Activated CD8-positive, alpha-beta T cell treated with anti-CD3 and anti-CD28 coated beads, Interleukin-2, amount 10 ng/mL, durations not matched to agents 7 days and 5 days (primary cell): ENCODE measurements around the gene EPAS1. TPM values are rescaled to one million over a fixed set of nuclear protein-coding genes. Genes with fewer than 3 reads are reported as not detected.

ENCODE experiments used
- ATAC-seq: fragments of 150-1000 bp; cut with Tn5 transposase; one replicate; pipeline ENCODE4 v1.10.0; 2021; ENCODE audit warnings: moderate library complexity
- CTCF ChIA-PET: fragments of 350-600 bp; sonication (Branson Sonifier 250); formaldehyde crosslinking; loops from one replicate; lab custom pipeline; 2021; ENCODE audit warnings: antibody characterized with exemption; lab: Charles Lee
- POLR2A ChIA-PET: fragments of 350-600 bp; sonication (Branson Sonifier 250); formaldehyde crosslinking; loops from one replicate; lab custom pipeline; 2021; ENCODE audit warnings: antibody characterized with exemption; lab: Charles Lee
- DNase-seq: peaks from one replicate; pipeline ENCODE4 v3.0.0-alpha.2; 2020
- H3K27ac Mint-ChIP-seq: one replicate; pipeline ENCODE4 v1.8.0; 2021; ENCODE audit warnings: mild to moderate bottlenecking, mixed read lengths
- H3K27me3 Mint-ChIP-seq: one replicate; pipeline ENCODE4 v1.8.0; 2021; ENCODE audit warnings: low read depth, mixed read lengths
- H3K36me3 Mint-ChIP-seq: one replicate; pipeline ENCODE4 v1.8.0; 2021; ENCODE audit warnings: low read depth, mixed read lengths
- H3K4me1 Mint-ChIP-seq: one replicate; pipeline ENCODE4 v1.8.0; 2021; ENCODE audit warnings: low read depth, mixed read lengths
- H3K4me3 Mint-ChIP-seq: one replicate; pipeline ENCODE4 v1.8.0; 2021; ENCODE audit warnings: mild to moderate bottlenecking, mixed read lengths
- H3K9me3 Mint-ChIP-seq: one replicate; pipeline ENCODE4 v1.8.0; 2022; ENCODE audit warnings: mixed read lengths; ENCODE audit not compliant: insufficient read depth
- total RNA-seq, 2 experiments: library from RNA; stranded (reverse); gene quantifications; one replicate each; pipeline ENCODE4 v1.2.3, GENCODE V29; 2021

EPAS1 gene
- total RNA-seq, 2 experiments from 2014 or later: 12.6 to 16.2 TPM

DNA sequence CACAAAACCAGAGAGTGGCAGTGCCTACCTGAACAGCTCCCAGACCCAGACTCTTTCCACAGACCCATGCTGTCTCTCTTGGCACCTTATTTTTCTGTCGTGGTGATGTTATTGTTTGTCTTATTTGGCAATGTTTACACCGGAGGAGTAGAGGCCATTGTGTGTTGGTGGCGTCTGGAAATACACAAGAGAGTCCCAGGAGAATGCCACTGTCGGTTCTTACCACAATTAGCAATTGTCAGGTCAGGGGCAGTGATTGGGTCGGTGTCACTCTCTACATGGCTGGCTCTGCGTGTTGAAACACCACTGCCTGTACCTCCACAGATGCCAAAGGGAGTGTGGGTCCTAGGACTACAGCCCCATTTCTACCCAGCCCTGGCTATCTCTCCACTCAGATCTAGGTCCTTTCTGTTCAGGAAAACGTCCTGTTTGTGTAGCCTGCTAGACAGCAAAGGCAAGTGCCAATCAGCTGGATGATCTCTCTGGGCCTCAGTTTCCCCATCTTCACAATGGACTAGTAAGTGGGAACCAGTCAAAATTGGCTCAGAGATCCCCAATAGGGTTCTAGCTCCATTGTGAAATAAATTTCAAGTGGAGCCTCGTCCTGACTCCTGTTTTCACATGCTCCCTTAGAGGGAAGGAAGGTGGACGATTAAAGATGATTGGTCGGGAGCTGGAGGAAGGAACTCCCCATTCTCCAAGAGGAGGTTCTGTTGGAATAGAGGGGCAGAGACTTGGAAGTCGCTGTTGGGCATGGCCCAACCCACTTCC is 17.0 kb downstream of the EPAS1 start:
- Mint-ChIP-seq H3K4me3 (no peak overlapping the region), H3K4me1 (peaks cover 14% of the 10 kb centered on the region), H3K27ac (no peak overlapping the region), H3K9me3 (no peaks in the 10 kb centered on the region), H3K36me3 (no peaks in the 10 kb centered on the region), H3K27me3 (peaks cover 33% of the 10 kb centered on the region)
- ATAC-seq (no peak), DNase-seq (no peak)
- ChIA-PET POLR2A (no interaction called here), CTCF (no interaction called here)

DNA sequence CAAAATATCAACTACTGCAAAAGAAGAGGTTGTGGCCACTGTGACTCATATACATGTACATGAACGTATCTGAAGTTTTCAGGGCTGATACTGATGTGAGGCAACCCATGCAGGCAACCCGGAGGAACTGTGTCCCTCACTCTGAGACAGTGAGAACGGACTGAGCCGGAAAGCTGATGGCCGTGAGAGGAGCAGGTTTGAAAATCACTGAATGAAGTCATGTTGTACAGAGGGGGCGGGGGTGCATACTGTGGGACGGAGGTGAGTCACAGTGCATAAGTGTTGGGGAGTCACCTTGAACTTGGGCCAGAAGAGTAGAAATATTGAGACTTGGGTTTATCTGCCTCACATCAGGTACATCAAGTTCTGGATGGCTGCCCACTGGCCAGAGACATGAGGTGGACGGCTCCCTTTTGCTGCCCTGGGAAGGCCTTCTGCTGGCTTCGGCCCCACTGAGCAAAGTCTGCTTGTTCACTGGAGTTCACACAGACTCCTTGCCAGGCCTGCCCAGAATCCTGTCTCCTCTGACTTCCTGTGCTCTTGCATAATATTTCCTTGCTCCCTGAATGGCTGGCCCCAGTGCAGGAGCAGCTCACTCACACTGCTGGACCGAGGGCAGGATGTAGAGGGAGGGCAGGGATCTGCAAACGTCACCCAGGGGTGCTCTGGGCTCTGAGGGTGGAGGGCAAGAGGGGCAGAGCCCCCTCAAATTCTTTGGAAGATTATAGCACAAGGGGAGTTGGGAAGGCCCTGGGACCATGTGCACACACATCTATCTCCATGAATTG is 18.1 kb downstream of the EPAS1 start:
- CTCF ChIA-PET: no interaction called here
- no peak for ATAC-seq
- no peaks in the 10 kb centered on the region for H3K36me3 Mint-ChIP-seq
- H3K9me3 Mint-ChIP-seq: no peaks in the 10 kb centered on the region
- POLR2A ChIA-PET: no interaction called here
- no peak overlapping the region for H3K27ac Mint-ChIP-seq
- H3K4me3 Mint-ChIP-seq: no peak overlapping the region
- H3K27me3 Mint-ChIP-seq: peaks cover 36% of the 10 kb centered on the region
- peaks cover 14% of the 10 kb centered on the region for H3K4me1 Mint-ChIP-seq
- DNase-seq: no peak

DNA sequence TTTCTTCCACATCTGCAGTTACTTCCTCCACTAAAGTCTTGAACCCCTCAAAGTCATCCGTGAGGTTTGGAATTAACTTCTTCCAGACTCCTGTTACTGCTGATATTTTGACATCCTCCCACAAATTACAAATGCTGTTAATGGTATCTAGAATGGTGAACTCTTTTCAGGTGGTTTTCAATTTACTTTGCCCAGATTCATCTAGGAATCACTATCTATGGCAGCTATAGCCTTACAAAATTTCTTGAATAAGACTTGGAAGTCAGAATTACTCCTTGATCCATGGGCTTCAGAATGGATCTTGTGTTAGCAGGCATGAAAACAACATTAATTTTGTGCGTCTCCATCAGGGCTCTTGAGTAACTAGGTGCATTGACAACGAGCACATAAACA is 19.9 kb downstream of the EPAS1 start:
- ATAC-seq: no peak
- Mint-ChIP-seq H3K27ac (no peak overlapping the region), H3K4me3 (no peak overlapping the region), H3K9me3 (no peaks in the 10 kb centered on the region), H3K36me3 (no peaks in the 10 kb centered on the region), H3K27me3 (peaks cover 40% of the 10 kb centered on the region), H3K4me1 (peaks cover 14% of the 10 kb centered on the region)
- no peak for DNase-seq
- POLR2A ChIA-PET: no interaction called here
- CTCF ChIA-PET: interaction anchor here (0.6 to 1.3 kb wide), 2 partner anchors 307 to 333 kb away, joined by 3 read pairs; no protein-coding TSS in a partner anchor

DNA sequence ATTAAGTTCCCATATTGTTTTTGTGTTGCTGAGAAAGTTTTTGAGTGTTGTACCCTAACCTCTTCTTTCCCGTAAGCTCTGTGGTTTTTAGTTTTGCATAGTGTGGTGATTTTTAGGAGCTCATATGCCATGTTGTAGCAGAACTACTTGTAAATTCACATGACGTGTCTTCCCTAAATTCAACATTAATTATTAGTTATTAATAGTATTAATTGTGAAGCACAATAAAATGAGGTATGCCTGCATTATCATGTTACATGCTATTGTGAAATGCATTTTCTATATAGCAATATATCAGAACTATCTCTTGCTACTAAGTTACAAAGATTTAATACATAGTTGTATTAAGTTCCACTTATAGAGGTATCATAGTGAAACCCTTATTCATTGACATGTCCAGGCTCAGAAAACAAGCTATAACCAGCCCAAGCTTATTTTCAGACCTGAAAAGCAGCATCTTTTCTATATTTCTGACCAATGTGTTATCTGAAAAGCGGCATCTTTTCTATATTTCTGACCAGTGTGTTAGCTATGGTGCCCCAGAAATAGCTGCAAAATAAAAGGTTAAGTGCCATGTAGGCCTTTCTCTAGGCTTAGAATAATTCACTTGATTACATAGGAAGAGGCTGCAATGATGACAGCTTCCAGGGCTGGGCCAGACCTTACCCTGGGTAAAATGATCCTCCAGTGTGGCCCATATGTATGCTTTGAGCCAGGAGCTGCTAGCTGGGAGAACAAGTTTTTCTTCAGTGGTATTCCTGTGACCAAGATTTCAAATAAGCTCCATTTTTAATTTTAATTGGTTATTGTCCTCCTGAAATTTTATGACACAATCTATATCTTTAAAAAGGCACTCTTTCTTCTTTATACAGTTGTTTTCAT is 21.6 kb downstream of the EPAS1 start:
- H3K4me3 Mint-ChIP-seq: no peak overlapping the region
- POLR2A ChIA-PET: no interaction called here
- H3K27ac Mint-ChIP-seq: no peak overlapping the region
- no peak for DNase-seq
- CTCF ChIA-PET: interaction anchor here (0.7 to 1.4 kb wide), 4 partner anchors 8 to 257 kb away, joined by 3 to 6 read pairs (median 4); no protein-coding TSS in a partner anchor
- H3K27me3 Mint-ChIP-seq: peaks cover 36% of the 10 kb centered on the region
- peaks cover 14% of the 10 kb centered on the region for H3K4me1 Mint-ChIP-seq
- no peaks in the 10 kb centered on the region for H3K9me3 Mint-ChIP-seq
- no peak for ATAC-seq
- H3K36me3 Mint-ChIP-seq: no peaks in the 10 kb centered on the region

DNA sequence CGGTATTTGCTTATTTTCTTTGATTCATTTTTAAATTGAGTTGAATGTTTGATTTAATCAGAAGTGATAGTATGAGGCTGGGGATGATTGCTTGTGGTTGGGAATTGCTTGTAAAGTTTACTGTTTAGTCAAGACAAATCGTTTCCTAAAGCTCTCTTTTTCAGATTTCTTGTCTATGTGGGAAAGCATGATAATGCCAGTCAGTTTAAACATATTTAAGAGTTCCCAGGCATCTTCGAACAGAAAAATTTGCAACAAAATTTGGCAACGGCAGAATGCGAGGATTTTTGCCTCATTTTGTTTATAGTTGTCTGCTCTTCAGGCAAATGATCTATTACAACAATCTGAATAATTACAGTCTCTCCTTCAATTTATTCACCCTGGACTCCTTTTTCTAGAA is 22.5 kb downstream of the EPAS1 start:
- Mint-ChIP-seq H3K36me3 (no peaks in the 10 kb centered on the region), H3K4me3 (no peak overlapping the region), H3K27me3 (peaks cover 36% of the 10 kb centered on the region), H3K9me3 (no peaks in the 10 kb centered on the region), H3K27ac (no peak overlapping the region), H3K4me1 (peaks cover 14% of the 10 kb centered on the region)
- ChIA-PET CTCF (interaction anchor here (1.4 kb wide), 1 partner anchor 9 kb away, joined by 6 read pairs; no protein-coding TSS in a partner anchor), POLR2A (no interaction called here)
- ATAC-seq (no peak), DNase-seq (no peak)

DNA sequence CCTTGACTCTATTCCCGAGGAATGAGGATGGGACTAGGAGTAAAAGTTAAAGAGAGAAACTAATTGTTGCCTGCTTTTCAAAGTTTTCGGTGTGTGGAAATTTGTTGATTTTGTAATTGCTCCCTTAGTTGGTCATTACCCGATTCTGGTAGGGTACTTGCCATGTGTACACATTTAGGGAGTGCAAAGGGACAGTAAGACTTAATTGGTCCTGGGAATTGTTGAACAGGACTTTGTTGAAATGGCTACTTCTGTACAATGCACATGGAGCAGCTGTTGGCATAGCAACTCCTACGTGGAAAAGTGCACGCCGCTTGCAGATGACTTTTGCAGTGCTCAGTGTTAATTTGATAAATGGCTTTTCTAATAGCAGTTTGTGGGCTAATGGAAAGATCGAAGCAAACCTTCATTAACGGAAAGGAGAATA is 22.9 kb downstream of the EPAS1 start:
- Mint-ChIP-seq H3K4me1 (peaks cover 12% of the 10 kb centered on the region), H3K36me3 (no peaks in the 10 kb centered on the region), H3K9me3 (no peaks in the 10 kb centered on the region), H3K27ac (no peak overlapping the region), H3K4me3 (no peak overlapping the region), H3K27me3 (peaks cover 36% of the 10 kb centered on the region)
- DNase-seq (no peak), ATAC-seq (no peak)
- POLR2A ChIA-PET: interaction anchor here (0.6 kb wide), 1 partner anchor 171 kb away, joined by 3 read pairs; no protein-coding TSS in a partner anchor
- CTCF ChIA-PET: no interaction called here

DNA sequence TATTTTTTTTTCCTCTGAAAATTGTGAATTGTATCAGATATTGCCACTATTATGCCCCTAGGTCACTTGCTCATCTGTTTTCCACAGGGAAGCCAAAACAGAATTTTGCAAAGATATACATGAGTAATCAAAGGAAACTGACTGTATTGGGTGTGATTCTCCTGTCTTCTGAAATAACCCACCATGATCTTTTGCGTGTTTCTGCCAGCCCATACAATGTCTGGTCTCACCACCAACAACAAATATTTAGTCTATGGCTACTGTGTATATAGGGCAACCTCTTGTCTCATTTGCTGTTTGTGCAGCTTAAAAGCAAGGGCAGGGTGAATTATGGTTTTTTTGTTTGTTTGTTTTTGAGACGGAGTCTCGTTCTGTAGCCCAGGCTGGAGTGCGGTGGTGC is 26.5 kb downstream of the EPAS1 start:
- Mint-ChIP-seq H3K27ac (no peak overlapping the region), H3K27me3 (peaks cover 30% of the 10 kb centered on the region), H3K36me3 (no peaks in the 10 kb centered on the region), H3K4me3 (no peak overlapping the region), H3K4me1 (peaks cover 11% of the 10 kb centered on the region), H3K9me3 (no peaks in the 10 kb centered on the region)
- DNase-seq (no peak), ATAC-seq (no peak)
- ChIA-PET CTCF (no interaction called here), POLR2A (no interaction called here)

DNA sequence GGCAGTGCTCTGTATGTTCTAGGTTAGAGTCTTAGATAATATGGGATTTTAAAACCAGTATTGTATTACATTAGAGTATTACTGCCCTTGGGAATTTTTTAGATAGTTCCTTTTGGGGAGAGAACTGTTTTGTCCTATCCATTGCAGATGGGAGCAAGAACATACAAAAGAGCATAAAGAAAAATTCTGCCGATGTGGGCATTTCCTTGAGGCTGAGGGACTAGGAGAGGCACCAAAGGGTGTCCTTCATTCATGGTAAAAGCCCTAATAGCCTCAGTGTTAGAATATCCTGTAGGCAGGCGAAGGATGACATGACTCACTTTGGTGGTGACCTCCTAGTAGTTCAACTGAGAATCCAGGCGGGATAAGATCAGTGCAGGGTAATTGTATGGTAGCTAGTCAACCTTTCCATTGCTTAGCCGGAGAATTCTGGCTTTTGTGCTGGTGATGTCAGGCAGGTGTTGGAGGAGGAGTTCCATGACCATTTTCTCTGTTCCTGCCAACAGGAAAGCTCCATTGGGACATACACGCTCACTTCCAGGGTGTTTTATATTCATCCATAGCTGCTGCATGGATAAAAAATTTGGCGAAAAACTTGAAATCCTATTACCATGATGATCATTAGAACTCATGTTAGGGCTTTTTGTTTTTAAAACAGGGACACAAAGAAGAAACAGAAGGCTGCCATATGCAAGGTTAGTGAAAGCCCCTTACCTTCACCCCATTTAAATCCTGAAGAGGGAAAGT is 28.1 kb downstream of the EPAS1 start:
- Mint-ChIP-seq H3K4me1 (peaks cover 15% of the 10 kb centered on the region), H3K4me3 (no peak overlapping the region), H3K36me3 (no peaks in the 10 kb centered on the region), H3K27me3 (peaks cover 26% of the 10 kb centered on the region), H3K27ac (no peak overlapping the region), H3K9me3 (no peaks in the 10 kb centered on the region)
- CTCF ChIA-PET: no interaction called here
- ATAC-seq (no peak), DNase-seq (no peak)
- POLR2A ChIA-PET: no interaction called here

DNA sequence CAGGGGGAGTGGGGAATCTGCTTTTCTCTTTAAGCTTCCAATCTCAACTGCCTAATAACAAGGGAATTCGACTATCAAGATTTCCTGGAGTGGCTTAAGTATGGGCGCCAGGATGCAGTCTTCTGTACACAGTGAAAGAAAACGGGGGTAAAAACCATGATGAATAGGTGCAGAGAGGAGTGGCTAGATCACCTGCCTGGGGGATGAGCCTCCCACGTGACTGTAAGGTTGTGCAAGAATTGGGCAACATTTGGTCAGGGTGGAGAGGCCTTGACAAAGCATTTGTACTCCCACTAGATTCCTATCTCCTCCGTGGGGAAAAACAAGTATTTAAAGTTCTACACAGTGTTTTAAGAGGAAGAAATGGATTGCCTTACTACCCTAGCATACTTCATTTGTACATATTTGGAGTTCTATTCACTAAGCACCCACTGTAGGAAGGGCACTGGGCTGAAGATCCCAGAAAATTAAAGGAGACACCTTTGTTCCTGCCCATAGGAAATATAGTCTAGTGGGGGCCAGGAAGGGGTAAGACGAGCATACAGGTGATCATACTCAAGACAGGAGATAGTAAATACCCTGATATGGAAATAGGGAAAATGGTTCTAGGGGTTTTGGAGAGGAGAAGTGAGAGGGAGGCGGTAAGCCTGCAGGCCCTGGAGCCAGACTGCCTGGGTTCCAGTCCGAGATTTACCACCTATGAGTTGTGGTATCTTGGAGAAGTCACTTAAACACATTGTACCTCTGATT is 29.2 kb downstream of the EPAS1 start:
- no peak overlapping the region for H3K27ac Mint-ChIP-seq
- no peak overlapping the region for H3K4me3 Mint-ChIP-seq
- ATAC-seq (no peak), DNase-seq (no peak)
- ChIA-PET CTCF (no interaction called here), POLR2A (no interaction called here)
- H3K36me3 Mint-ChIP-seq: no peaks in the 10 kb centered on the region
- peaks cover 15% of the 10 kb centered on the region for H3K4me1 Mint-ChIP-seq
- peaks cover 17% of the 10 kb centered on the region for H3K27me3 Mint-ChIP-seq
- H3K9me3 Mint-ChIP-seq: no peaks in the 10 kb centered on the region

DNA sequence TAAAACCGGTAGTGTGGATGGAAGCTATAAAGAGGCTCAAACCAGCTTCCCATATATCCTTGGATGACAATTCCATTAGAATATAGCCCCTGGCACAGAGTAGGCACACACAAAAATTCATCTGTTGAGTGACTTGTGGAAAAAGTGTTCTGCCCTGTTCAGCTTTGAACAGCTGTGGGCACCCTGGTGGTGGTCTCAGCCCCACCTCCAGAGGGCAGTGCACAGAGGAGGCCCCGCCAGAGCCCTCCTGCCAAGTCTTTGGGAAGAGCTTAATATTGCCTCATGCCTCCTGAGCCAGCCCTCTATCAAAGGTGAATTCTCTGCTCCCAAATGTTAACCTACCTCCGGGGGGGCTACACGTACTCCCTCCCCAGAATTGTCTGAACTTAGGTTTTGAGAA is 30.4 kb downstream of the EPAS1 start:
- ATAC-seq: no peak
- no peaks in the 10 kb centered on the region for H3K9me3 Mint-ChIP-seq

More for the DNA sequence above, 30.4 kb downstream of the EPAS1 start:
- POLR2A ChIA-PET: no interaction called here
- Mint-ChIP-seq H3K27ac (no peak overlapping the region), H3K27me3 (peaks cover 19% of the 10 kb centered on the region), H3K4me3 (no peak overlapping the region), H3K4me1 (peaks cover 15% of the 10 kb centered on the region), H3K36me3 (no peaks in the 10 kb centered on the region)
- CTCF ChIA-PET: interaction anchor here (0.7 to 1.6 kb wide), 6 partner anchors 9 to 264 kb away, joined by 3 to 6 read pairs (median 3); no protein-coding TSS in a partner anchor
- DNase-seq: no peak
